IPS DF 4.7 (cell line): ENCODE measurements around the gene NEIL1.
A peak's percentile ranks its signal among the peaks of the same experiment; 100 is the strongest.
"Not testable (repeated sequence)": the region's sequence is repeated elsewhere in the genome, so short reads cannot be mapped to it uniquely, and the experiment has no call there.

ENCODE experiments used
- DNase-seq: peaks from one replicate; pipeline ENCODE4 v3.0.0-alpha.2; 2013; ENCODE audit warnings: low spot score; ENCODE audit errors: extremely low read depth

Gene NEIL1

GRCh38 chr15:75333654-75334419 lies 13.0 kb upstream of the NEIL1 start:
- DNase-seq, result not testable (repeated sequence)

GRCh38 chr15:75335313-75335704 lies 11.5 kb upstream of the NEIL1 start:
- DNase-seq, result no peak

- DNase-seq, result peak; percentile 75
Observed at GRCh38 chr15:75335705-75336355, 11.0 kb upstream of the NEIL1 start, which contains the start of gene COMMD4. TSS of gene COMMD4 (plus strand) at chr15:75336063. CDS start at chr15:75336090, 27 bp downstream.

GRCh38 chr15:75338661-75339240 lies 8.1 kb upstream of the NEIL1 start:
- DNase-seq, result no peak

- no peak for DNase-seq
Observed at GRCh38 chr15:75339531-75340240, 7.2 kb upstream of the NEIL1 start.

- no peak for DNase-seq
Observed at GRCh38 chr15:75342221-75342620, 4.6 kb upstream of the NEIL1 start.

- DNase-seq, result not testable (repeated sequence)
Observed at GRCh38 chr15:75343953-75344352, 2.9 kb upstream of the NEIL1 start.

- no peak for DNase-seq
Observed at GRCh38 chr15:75347222-75348033, 589 bp downstream of the NEIL1 start.

GRCh38 chr15:75348034-75348561 lies 1.3 kb downstream of the NEIL1 start:
- DNase-seq, result no peak

- DNase-seq, result no peak
Observed at GRCh38 chr15:75348562-75349350, 1.9 kb downstream of the NEIL1 start.

- not testable (repeated sequence) for DNase-seq
Observed at GRCh38 chr15:75349351-75349669, 2.5 kb downstream of the NEIL1 start.

GRCh38 chr15:75349851-75350588 lies 3.2 kb downstream of the NEIL1 start:
- DNase-seq, result no peak

GRCh38 chr15:75350601-75351361 lies 3.9 kb downstream of the NEIL1 start:
- no peak for DNase-seq

- DNase-seq, result no peak
Observed at GRCh38 chr15:75352186-75353080, 5.6 kb downstream of the NEIL1 start.

GRCh38 chr15:75353604-75354003 lies 6.8 kb downstream of the NEIL1 start:
- no peak for DNase-seq

- DNase-seq, result no peak
Observed at GRCh38 chr15:75354454-75354853, 7.6 kb downstream of the NEIL1 start.

GRCh38 chr15:75355369-75355768 lies 8.5 kb downstream of the NEIL1 start:
- no peak for DNase-seq

GRCh38 chr15:75356006-75356405 lies 9.2 kb downstream of the NEIL1 start:
- no peak for DNase-seq
